Endodermal cell (in vitro differentiated cells): ENCODE results near the gene APBA1. TPM values are rescaled to one million over a fixed set of nuclear protein-coding genes. Genes with fewer than 3 reads are reported as not detected.
"Not testable (repeated sequence)": the region's sequence is repeated elsewhere in the genome, so short reads cannot be mapped to it uniquely, and the experiment has no call there.

ENCODE experiments used
- DNase-seq: peaks from one replicate; pipeline ENCODE4 v3.0.0-alpha.2; 2017
- H3K27ac ChIP-seq: 2 replicates; pipeline ENCODE4 v1.5.1; 2013; ENCODE audit warnings: mild to moderate bottlenecking, low read depth, low read length, moderate library complexity
- H3K27me3 ChIP-seq: 2 replicates; pipeline ENCODE4 v1.6.1; 2013; ENCODE audit warnings: mild to moderate bottlenecking, low read length, moderate library complexity; ENCODE audit not compliant: insufficient read depth, control insufficient read depth, poor library complexity, severe bottlenecking
- H3K36me3 ChIP-seq: 2 replicates; pipeline ENCODE4 v1.7.0; 2013; ENCODE audit warnings: mild to moderate bottlenecking, low read length, moderate library complexity; ENCODE audit not compliant: control insufficient read depth, insufficient read depth
- H3K4me1 ChIP-seq: one replicate; pipeline ENCODE4 v1.7.0; 2013; ENCODE audit warnings: low read length; ENCODE audit not compliant: control insufficient read depth, insufficient read depth
- H3K4me3 ChIP-seq: 2 replicates; pipeline ENCODE4 v1.5.1; 2013; ENCODE audit warnings: mild to moderate bottlenecking, low read length, moderate library complexity
- H3K9ac ChIP-seq: 2 replicates; pipeline ENCODE4 v1.6.1; 2013; ENCODE audit warnings: mild to moderate bottlenecking, low read length, moderate library complexity; ENCODE audit not compliant: poor library complexity, severe bottlenecking; ENCODE audit errors: extremely low read depth
- H3K9me3 ChIP-seq: 2 replicates; pipeline ENCODE4 v1.6.1; 2013; ENCODE audit warnings: mild to moderate bottlenecking, low read length, moderate library complexity; ENCODE audit not compliant: control insufficient read depth
- H3K27ac Mint-ChIP-seq: 2 replicates; pipeline ENCODE4 v1.8.0; 2020; ENCODE audit warnings: mixed read lengths
- H3K27me3 Mint-ChIP-seq: 2 replicates; pipeline ENCODE4 v1.8.0; 2021; ENCODE audit warnings: mild to moderate bottlenecking, mixed read lengths; ENCODE audit not compliant: insufficient read depth
- H3K36me3 Mint-ChIP-seq: 2 replicates; pipeline ENCODE4 v1.8.0; 2020; ENCODE audit warnings: low read depth, mixed read lengths
- H3K4me1 Mint-ChIP-seq: 2 replicates; pipeline ENCODE4 v1.8.0; 2020; ENCODE audit warnings: mixed read lengths
- H3K4me3 Mint-ChIP-seq: 2 replicates; pipeline ENCODE4 v1.8.0; 2020; ENCODE audit warnings: mild to moderate bottlenecking, moderate library complexity, mixed read lengths
- H3K9me3 Mint-ChIP-seq: 2 replicates; pipeline ENCODE4 v1.8.0; 2020; ENCODE audit warnings: mild to moderate bottlenecking, mixed read lengths
- CTCF ChIP-seq: fragments of 200-600 bp; sonication (generic); conservative IDR thresholded peaks from 2 replicates; pipeline ENCODE4 v1.5.0; 2021; ENCODE audit warnings: antibody characterized with exemption, mild to moderate bottlenecking
- WGBS, 2 experiments: methylation state at CpG; one replicate each; pipeline versions ENCODE4 v1.1.5 to v1.1.7; 2013; ENCODE audit warnings: missing lambda C conversion rate in 2 of 2, mixed read lengths in 1 of 2; ENCODE audit not compliant: insufficient coverage in 1 of 2, insufficient read length in 1 of 2; 5-methylcytosine and 5-hydroxymethylcytosine counted together
- total RNA-seq, 2 donors: library from RNA; stranded (reverse); fragmentation: NEBNext Ultra II Directional in 1 of 2; extraction: Animal tissue kit (Norgen Biotek cat#: 25700) in 1 of 2; gene quantifications; 2 replicates in 1 of 2; 3 replicates in 1 of 2; pipeline ENCODE4 v1.2.1, GENCODE V29; 2021

APBA1 gene
- total RNA-seq, 2 donors from 2014 or later, result 0.51 to 0.75 TPM

DNA sequence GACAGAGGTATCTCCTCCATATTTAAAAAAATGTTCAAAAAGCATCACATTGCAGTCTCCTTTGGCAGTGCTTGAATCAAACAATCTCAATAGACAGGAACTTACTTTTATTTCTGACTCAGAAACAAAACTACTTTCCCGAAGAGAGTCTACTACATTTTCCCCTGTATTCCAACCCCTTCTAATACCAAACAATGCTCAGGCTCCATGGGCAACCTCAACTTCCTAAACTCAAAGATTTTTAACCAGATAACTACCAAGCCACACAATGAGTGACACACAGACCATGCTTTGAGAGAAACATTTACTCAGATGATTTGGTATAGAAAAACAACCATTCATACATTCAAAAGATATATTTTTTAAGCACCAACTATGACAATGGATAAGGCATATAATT is 70.5 kb downstream of the APBA1 start:
- Histone ChIP-seq H3K9ac (no peak overlapping the region), H3K27me3 (no peaks in the 10 kb centered on the region), H3K27ac (no peak overlapping the region), H3K9me3 (peaks cover 1% of the 10 kb centered on the region), H3K4me1 (no peaks in the 10 kb centered on the region), H3K36me3 (no peaks in the 10 kb centered on the region), H3K4me3 (no peak overlapping the region)
- WGBS, 2 experiments, result 60 to 85% methylated on average over 1 of the region's 1 CpG
- no peak for TF ChIP-seq CTCF
- Mint-ChIP-seq H3K4me1 (peaks cover 3% of the 10 kb centered on the region), H3K27me3 (no peaks in the 10 kb centered on the region), H3K4me3 (no peak overlapping the region), H3K36me3 (no peaks in the 10 kb centered on the region), H3K9me3 (peaks cover 3% of the 10 kb centered on the region), H3K27ac (no peak overlapping the region)
- DNase-seq, result no peak

- no peaks in the 10 kb centered on the region for H3K27me3 ChIP-seq
- no peaks in the 10 kb centered on the region for H3K27me3 Mint-ChIP-seq
- WGBS, 2 experiments, result 87 to 100% methylated on average over 2 to 5 of the region's 7 CpGs
- H3K9ac ChIP-seq, result no peak overlapping the region
- no peak for TF ChIP-seq CTCF
- H3K36me3 Mint-ChIP-seq, result no peaks in the 10 kb centered on the region
- no peaks in the 10 kb centered on the region for H3K4me1 ChIP-seq
- peaks cover 3% of the 10 kb centered on the region for H3K4me1 Mint-ChIP-seq
- no peaks in the 10 kb centered on the region for H3K36me3 ChIP-seq
- no peak overlapping the region for H3K27ac Mint-ChIP-seq
- H3K4me3 Mint-ChIP-seq, result no peak overlapping the region
- H3K9me3 Mint-ChIP-seq, result no peaks in the 10 kb centered on the region
- H3K27ac ChIP-seq, result no peak overlapping the region
- DNase-seq, result no peak
- no peak overlapping the region for H3K4me3 ChIP-seq
- H3K9me3 ChIP-seq, result no peaks in the 10 kb centered on the region
Measured at GRCh38 chr9:69600314-69601047, 71.7 kb downstream of the APBA1 start.

DNA sequence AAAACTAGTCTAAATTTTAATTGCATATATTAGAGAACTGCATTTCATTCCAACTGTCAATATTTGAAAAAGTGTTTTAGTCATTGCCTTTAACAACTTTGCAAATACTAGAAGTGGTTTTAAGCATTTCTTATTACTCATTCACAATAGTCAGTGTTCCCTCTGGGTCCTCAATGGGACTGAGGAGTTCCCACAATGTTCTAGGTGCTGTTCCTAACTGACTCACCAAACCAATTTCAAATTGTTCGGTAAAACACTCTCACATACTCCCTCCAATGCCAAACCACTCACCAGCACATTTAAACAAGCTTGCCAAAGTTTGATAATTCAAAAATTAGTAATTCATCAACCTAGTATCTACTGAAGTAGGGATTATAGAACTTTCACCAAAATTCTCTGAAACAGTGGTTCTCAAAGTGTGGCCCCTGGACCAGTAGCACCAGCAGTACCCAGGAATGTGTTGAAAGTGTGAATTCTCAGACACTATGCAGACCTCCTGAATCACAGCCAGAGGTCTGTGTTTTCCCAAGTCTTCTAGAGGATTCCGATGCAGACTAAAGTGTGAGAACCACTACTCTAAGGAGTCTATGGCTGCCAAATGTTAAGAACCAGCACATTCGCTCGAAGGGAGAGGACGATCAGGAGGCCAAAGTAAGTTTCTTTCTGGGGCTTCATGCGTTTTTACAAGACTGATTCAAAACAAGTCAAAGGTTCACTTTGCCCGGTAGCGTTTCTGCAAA is 72.8 kb downstream of the APBA1 start:
- no peaks in the 10 kb centered on the region for H3K27me3 Mint-ChIP-seq
- no peak overlapping the region for H3K4me3 ChIP-seq
- H3K9ac ChIP-seq, result no peak overlapping the region
- no peaks in the 10 kb centered on the region for H3K4me1 ChIP-seq
- no peak for DNase-seq
- no peak overlapping the region for H3K4me3 Mint-ChIP-seq
- H3K36me3 Mint-ChIP-seq, result no peaks in the 10 kb centered on the region
- 84 to 91% methylated on average over 6 to 8 of the region's 8 CpGs for WGBS, 2 experiments
- no peak overlapping the region for H3K27ac ChIP-seq
- no peak overlapping the region for H3K27ac Mint-ChIP-seq
- no peaks in the 10 kb centered on the region for H3K36me3 ChIP-seq
- no peaks in the 10 kb centered on the region for H3K9me3 ChIP-seq
- H3K4me1 Mint-ChIP-seq, result peaks cover 3% of the 10 kb centered on the region
- TF ChIP-seq CTCF, result no peak
- no peaks in the 10 kb centered on the region for H3K27me3 ChIP-seq
- H3K9me3 Mint-ChIP-seq, result no peaks in the 10 kb centered on the region

DNA sequence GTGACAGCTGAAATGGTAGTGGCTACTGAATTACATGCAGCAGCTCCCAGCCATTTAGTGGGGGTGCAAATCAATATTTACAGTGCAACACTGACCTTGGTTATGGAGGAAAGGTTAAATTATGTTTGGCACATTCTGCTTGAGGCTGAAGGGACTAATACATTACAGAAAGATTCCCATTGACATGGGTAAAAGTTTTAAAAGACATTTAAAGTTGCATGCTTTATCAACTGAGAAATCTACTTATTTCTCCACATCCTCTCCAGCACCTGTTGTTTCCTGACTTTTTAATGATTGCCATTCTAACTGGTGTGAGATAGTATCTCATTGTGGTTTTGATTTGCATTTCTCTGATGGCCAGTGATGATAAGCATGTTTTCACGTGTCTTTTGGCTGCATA is 75.3 kb downstream of the APBA1 start:
- H3K4me3 ChIP-seq, DNase-seq, H3K4me1 ChIP-seq, H3K4me3 Mint-ChIP-seq, H3K9me3 Mint-ChIP-seq, H3K36me3 Mint-ChIP-seq, H3K27me3 ChIP-seq, H3K27me3 Mint-ChIP-seq, H3K27ac Mint-ChIP-seq, H3K36me3 ChIP-seq, H3K4me1 Mint-ChIP-seq, H3K9me3 ChIP-seq, H3K27ac ChIP-seq, H3K9ac ChIP-seq: not testable (repeated sequence)
- WGBS, 2 experiments, result 63 to 80% methylated on average over 1 of the region's 1 CpG
